Stimulated activated memory B cell treated with anti-CD40 and anti-IgM and Interleukin-4, amounts not matched to agents 10 μg/mL and 1 μg/mL and 100 μg/mL, for 72 hours (primary cell): ENCODE measurements around the gene SLC39A10.

Experiments used
- ATAC-seq: fragments of 150-1000 bp; cut with Tn5 transposase; 2 replicates; pipeline ENCODE4 v1.10.0; 2021
- H3K27ac Mint-ChIP-seq: one replicate; pipeline ENCODE4 v1.8.0; 2022; ENCODE audit warnings: mild to moderate bottlenecking, mixed read lengths
- H3K27me3 Mint-ChIP-seq: one replicate; pipeline ENCODE4 v1.8.0; 2022; ENCODE audit warnings: mixed read lengths
- H3K36me3 Mint-ChIP-seq: one replicate; pipeline ENCODE4 v1.8.0; 2022; ENCODE audit warnings: mixed read lengths
- H3K4me1 Mint-ChIP-seq: one replicate; pipeline ENCODE4 v1.8.0; 2022; ENCODE audit warnings: mixed read lengths
- H3K4me3 Mint-ChIP-seq: one replicate; pipeline ENCODE4 v1.8.0; 2022; ENCODE audit warnings: mild to moderate bottlenecking, moderate library complexity, mixed read lengths
- H3K9me3 Mint-ChIP-seq: one replicate; pipeline ENCODE4 v1.8.0; 2022; ENCODE audit warnings: mixed read lengths

The SLC39A10 gene

DNA sequence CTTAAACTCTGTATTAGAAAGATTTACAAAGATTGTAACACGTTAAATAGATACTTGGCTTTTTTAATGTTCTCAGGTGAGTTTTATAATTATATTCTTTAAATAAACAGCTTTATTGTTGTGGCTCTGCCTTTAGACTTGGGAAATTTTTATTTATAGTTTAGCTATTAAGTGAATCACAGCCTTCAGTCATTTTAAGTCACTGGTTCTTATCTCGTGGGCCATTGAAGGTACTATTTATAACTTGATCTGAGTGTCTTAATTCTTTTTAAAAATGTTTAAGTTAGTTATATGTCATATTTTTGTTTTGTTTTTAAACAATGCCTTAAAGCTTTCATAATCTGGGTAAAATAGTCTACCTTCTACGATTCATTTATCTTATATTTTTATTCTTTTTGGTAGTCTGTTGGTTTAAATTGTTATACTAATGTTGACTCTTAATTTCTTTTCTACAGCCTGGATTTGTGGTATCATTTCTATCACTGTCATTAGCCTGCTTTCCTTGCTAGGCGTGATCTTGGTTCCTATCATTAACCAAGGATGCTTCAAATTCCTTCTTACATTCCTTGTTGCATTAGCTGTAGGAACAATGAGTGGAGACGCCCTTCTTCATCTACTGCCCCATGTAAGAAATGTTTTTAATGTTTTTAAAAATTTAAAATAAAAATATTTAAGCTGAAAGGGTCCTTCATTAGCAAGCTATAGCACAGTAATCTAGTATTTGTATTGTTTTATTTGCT lies 49.3 kb downstream of the SLC39A10 start:
- Mint-ChIP-seq H3K4me1 (peaks cover 11% of the 10 kb centered on the region), H3K27me3 (no peaks in the 10 kb centered on the region), H3K27ac (no peak overlapping the region), H3K36me3 (peaks cover 40% of the 10 kb centered on the region), H3K4me3 (no peak overlapping the region), H3K9me3 (no peaks in the 10 kb centered on the region)
- ATAC-seq = no peak

DNA sequence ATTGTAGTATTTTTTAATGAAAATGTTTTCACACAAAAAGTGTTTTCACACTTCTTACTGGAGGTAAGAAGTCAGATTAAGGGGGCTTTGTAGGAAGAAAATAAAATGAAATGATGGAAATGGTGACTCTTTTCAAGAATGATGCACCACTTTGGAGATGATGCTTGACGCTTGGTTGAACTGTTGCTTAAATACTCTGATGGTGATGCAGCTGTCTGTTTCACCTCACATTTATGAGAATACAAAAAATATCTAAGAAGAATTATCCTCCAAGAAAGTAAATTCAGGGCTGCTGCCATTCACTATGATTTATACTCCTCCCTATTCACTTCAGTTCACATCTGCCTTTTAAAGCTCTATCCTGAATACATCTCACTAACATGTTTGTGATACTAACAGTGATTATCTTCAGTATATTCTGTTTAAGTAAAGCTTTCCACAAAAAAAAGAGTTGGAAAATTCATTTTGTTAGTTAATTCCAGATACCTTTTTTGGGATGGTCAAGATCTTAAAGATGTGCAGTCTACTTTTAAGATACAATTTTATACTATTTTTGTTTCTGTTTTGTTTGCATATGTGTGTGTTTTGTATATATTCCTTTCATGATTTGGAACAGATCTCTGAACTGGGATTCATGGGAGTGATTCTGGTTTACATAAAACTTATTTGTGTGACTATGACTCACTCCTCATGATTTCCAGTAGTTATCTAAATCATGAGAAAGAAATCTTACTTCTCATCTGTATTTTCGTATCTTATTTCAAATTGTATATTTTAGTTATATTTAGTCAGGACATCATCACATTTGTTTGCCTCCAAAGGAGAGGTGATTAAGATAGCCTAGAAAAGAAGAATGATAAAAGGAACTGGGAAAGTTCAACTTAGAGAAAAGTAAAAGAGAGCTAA lies 53.1 kb downstream of the SLC39A10 start:
- no peak for ATAC-seq
- Mint-ChIP-seq H3K4me3 (no peak overlapping the region), H3K36me3 (peaks cover 46% of the 10 kb centered on the region), H3K9me3 (no peaks in the 10 kb centered on the region), H3K4me1 (peaks cover 15% of the 10 kb centered on the region), H3K27ac (no peak overlapping the region), H3K27me3 (no peaks in the 10 kb centered on the region)

GRCh38 chr2:195711478-195711877 lies 54.5 kb downstream of the SLC39A10 start:
- Mint-ChIP-seq H3K9me3 (no peaks in the 10 kb centered on the region), H3K36me3 (peaks cover 54% of the 10 kb centered on the region), H3K4me1 (peaks cover 15% of the 10 kb centered on the region), H3K4me3 (no peak overlapping the region), H3K27me3 (no peaks in the 10 kb centered on the region), H3K27ac (no peak overlapping the region)
- ATAC-seq = no peak

DNA sequence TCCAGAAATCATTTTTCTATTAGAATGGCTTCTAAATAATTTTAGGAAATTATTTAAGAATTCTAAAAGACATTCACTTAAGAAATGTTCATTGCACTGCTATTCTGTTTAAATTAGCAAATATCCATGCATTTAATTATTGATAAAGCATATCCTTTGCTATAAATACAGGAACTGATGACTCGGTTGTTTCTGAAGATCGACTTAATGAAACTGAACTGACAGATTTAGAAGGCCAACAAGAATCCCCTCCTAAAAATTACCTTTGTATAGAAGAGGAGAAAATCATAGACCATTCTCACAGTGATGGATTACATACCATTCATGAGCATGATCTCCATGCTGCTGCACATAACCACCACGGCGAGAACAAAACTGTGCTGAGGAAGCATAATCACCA lies 59.4 kb downstream of the SLC39A10 start:
- H3K27ac Mint-ChIP-seq = no peak overlapping the region
- no peaks in the 10 kb centered on the region for H3K27me3 Mint-ChIP-seq
- ATAC-seq = no peak
- H3K36me3 Mint-ChIP-seq = peaks cover 65% of the 10 kb centered on the region
- peaks cover 7% of the 10 kb centered on the region for H3K4me1 Mint-ChIP-seq
- H3K4me3 Mint-ChIP-seq = no peak overlapping the region
- H3K9me3 Mint-ChIP-seq = no peaks in the 10 kb centered on the region

DNA sequence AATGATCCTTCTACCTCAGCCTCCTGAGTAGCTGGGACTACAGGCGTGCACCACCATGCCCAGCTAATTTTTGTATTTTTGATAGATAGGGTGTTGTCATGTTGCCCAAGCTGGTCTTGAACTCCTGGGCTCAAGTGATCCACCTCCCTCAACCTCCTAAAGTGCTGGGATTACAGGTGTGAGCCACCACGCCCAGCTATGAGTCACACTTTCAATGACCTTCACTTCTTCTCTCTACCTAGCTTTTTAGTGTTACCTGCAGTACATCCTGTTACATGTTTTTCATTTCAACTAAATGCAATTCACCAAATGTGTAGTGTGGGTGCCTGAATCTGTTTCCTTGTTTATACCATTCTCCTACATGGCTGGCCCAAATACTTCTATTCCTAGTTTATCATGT lies 64.0 kb downstream of the SLC39A10 start:
- no peaks in the 10 kb centered on the region for H3K9me3 Mint-ChIP-seq
- peaks cover 64% of the 10 kb centered on the region for H3K36me3 Mint-ChIP-seq
- H3K27me3 Mint-ChIP-seq = no peaks in the 10 kb centered on the region
- H3K4me3 Mint-ChIP-seq = no peak overlapping the region
- H3K27ac Mint-ChIP-seq = no peak overlapping the region
- ATAC-seq = no peak
- H3K4me1 Mint-ChIP-seq = no peaks in the 10 kb centered on the region

GRCh38 chr2:195722075-195722474 lies 65.0 kb downstream of the SLC39A10 start:
- peaks cover 54% of the 10 kb centered on the region for H3K36me3 Mint-ChIP-seq
- no peaks in the 10 kb centered on the region for H3K9me3 Mint-ChIP-seq
- H3K27me3 Mint-ChIP-seq = no peaks in the 10 kb centered on the region
- no peak overlapping the region for H3K27ac Mint-ChIP-seq
- no peaks in the 10 kb centered on the region for H3K4me1 Mint-ChIP-seq
- ATAC-seq = no peak
- H3K4me3 Mint-ChIP-seq = no peak overlapping the region

- Mint-ChIP-seq H3K4me1 (no peaks in the 10 kb centered on the region), H3K27ac (no peak overlapping the region), H3K27me3 (no peaks in the 10 kb centered on the region), H3K36me3 (peaks cover 62% of the 10 kb centered on the region), H3K9me3 (no peaks in the 10 kb centered on the region), H3K4me3 (no peak overlapping the region)
- ATAC-seq = no peak
These were observed 70.1 kb downstream of the SLC39A10 start for GRCh38 chr2:195727106-195727505.

GRCh38 chr2:195730912-195731311 lies 73.9 kb downstream of the SLC39A10 start:
- Mint-ChIP-seq H3K4me1 (no peaks in the 10 kb centered on the region), H3K4me3 (no peak overlapping the region), H3K27me3 (no peaks in the 10 kb centered on the region), H3K36me3 (peaks cover 70% of the 10 kb centered on the region), H3K27ac (no peak overlapping the region), H3K9me3 (no peaks in the 10 kb centered on the region)
- ATAC-seq = no peak

- Mint-ChIP-seq H3K9me3 (no peaks in the 10 kb centered on the region), H3K36me3 (peaks cover 76% of the 10 kb centered on the region), H3K4me3 (no peak overlapping the region), H3K27ac (no peak overlapping the region), H3K4me1 (no peaks in the 10 kb centered on the region), H3K27me3 (no peaks in the 10 kb centered on the region)
- ATAC-seq = no peak
These were observed 75.5 kb downstream of the SLC39A10 start for GRCh38 chr2:195732574-195732973.

- no peaks in the 10 kb centered on the region for H3K9me3 Mint-ChIP-seq
- H3K4me3 Mint-ChIP-seq = no peak overlapping the region
- H3K27me3 Mint-ChIP-seq = no peaks in the 10 kb centered on the region
- ATAC-seq = no peak
- no peaks in the 10 kb centered on the region for H3K4me1 Mint-ChIP-seq
- peaks cover 69% of the 10 kb centered on the region for H3K36me3 Mint-ChIP-seq
- no peak overlapping the region for H3K27ac Mint-ChIP-seq
These were observed 76.8 kb downstream of the SLC39A10 start for GRCh38 chr2:195733831-195734230.

GRCh38 chr2:195734395-195734794 lies 77.4 kb downstream of the SLC39A10 start:
- Mint-ChIP-seq H3K27me3 (no peaks in the 10 kb centered on the region), H3K27ac (no peak overlapping the region), H3K4me1 (no peaks in the 10 kb centered on the region), H3K4me3 (no peak overlapping the region), H3K36me3 (peaks cover 69% of the 10 kb centered on the region), H3K9me3 (no peaks in the 10 kb centered on the region)
- no peak for ATAC-seq

DNA sequence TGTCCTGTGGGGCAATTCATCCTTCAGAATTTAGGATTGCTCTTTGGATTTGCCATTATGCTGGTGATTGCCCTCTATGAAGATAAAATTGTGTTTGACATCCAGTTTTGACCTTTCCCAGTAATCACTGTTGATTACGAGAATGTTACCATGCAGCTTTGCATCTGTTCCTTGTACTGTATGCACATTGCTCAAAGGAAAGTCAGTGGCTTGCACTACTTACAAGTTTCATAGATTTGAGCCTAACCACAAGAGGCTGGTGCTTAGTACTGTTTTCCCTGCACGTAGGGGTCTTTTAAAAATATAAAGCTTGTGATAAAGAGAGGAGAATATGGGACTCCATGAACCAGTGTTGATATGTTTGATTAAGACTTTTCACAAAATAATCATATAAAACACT lies 77.9 kb downstream of the SLC39A10 start:
- H3K36me3 Mint-ChIP-seq = peaks cover 69% of the 10 kb centered on the region
- H3K4me3 Mint-ChIP-seq = no peak overlapping the region
- no peaks in the 10 kb centered on the region for H3K9me3 Mint-ChIP-seq
- no peak for ATAC-seq
- no peak overlapping the region for H3K27ac Mint-ChIP-seq
- no peaks in the 10 kb centered on the region for H3K27me3 Mint-ChIP-seq
- no peaks in the 10 kb centered on the region for H3K4me1 Mint-ChIP-seq

DNA sequence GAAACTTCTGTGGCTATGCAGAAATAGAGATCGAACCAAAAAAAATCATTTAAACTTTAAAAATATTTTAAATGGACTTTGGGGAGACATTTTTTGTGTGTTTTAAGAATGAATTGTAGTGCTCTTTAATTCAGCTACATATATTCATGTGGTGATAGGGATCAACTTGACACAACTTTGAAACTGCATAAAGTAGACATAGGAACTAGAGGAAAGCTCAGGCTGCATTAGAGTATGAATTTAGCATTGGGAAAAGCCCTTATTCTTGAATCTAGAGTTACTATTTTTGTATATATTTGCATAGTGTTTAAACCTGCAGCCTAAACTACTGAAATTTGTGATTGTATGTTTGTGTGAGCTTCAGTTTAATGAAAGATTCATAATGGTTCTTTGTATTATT lies 78.3 kb downstream of the SLC39A10 start:
- Mint-ChIP-seq H3K4me1 (no peaks in the 10 kb centered on the region), H3K36me3 (peaks cover 69% of the 10 kb centered on the region), H3K27me3 (no peaks in the 10 kb centered on the region), H3K9me3 (no peaks in the 10 kb centered on the region), H3K27ac (no peak overlapping the region), H3K4me3 (no peak overlapping the region)
- no peak for ATAC-seq

DNA sequence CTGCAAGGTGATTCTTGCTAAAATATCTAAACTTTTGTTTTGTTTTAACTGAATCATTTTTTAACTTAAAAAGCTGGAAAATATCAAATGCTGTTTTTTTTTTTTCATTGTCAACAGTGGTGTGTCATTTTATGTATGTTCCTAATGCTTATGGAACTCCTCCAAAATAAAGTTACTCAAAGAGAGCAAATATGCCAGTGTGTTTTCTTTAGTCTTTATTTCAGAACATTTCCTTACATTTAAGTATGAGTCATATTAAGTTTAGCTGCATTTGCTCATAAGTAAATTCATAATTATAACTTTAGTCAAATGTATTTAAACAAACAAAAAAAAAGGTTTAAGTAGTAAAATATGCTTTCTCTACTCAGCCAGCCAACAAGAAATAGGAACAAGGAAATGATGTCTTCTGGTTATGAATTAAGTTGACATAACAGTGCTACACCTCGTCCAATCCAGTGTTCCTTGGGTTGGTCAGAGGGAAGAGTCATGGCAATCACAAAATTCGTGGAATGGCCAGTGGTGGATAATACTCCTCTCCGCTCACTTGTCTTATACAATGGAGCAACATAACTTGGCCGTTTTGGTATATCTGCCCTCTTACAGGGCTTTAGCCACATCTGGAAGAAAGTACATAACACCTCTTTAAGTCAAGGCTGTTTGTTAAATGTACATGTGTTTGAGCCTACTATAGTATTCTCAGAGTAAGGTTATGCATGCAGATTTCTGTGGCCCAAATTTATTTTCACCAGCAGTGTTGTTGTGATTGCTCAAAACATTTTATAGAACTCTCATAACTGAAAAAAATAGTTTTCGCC lies 80.7 kb downstream of the SLC39A10 start:
- Mint-ChIP-seq H3K27ac (no peak overlapping the region), H3K36me3 (peaks cover 64% of the 10 kb centered on the region), H3K4me3 (no peak overlapping the region), H3K4me1 (no peaks in the 10 kb centered on the region), H3K27me3 (no peaks in the 10 kb centered on the region), H3K9me3 (no peaks in the 10 kb centered on the region)
- no peak for ATAC-seq

- no peak for ATAC-seq
- H3K4me1 Mint-ChIP-seq = no peaks in the 10 kb centered on the region
- H3K36me3 Mint-ChIP-seq = peaks cover 52% of the 10 kb centered on the region
- no peak overlapping the region for H3K4me3 Mint-ChIP-seq
- no peaks in the 10 kb centered on the region for H3K9me3 Mint-ChIP-seq
- H3K27ac Mint-ChIP-seq = no peak overlapping the region
- H3K27me3 Mint-ChIP-seq = no peaks in the 10 kb centered on the region
These were observed 84.2 kb downstream of the SLC39A10 start for GRCh38 chr2:195741191-195741590.
